Metanephros (tissue), 2 donors: ENCODE data around the gene CLTCL1. TPM values are rescaled to one million over a fixed set of nuclear protein-coding genes. Genes with fewer than 3 reads are reported as not detected.

Source experiments
- small RNA-seq: library from RNA; depleted of rRNA; stranded (forward); fragments of <200 nt; gene quantifications from one replicate; pipeline ENCODE3, GENCODE V24; 2014; ENCODE audit warnings: low replicate concordance
- total RNA-seq: library from RNA; depleted of rRNA; stranded (reverse); fragments of >200 nt; gene quantifications from one replicate; pipeline ENCODE4 v1.2.3, GENCODE V29; 2014

Gene CLTCL1
- total RNA-seq: 19.0 TPM

DNA sequence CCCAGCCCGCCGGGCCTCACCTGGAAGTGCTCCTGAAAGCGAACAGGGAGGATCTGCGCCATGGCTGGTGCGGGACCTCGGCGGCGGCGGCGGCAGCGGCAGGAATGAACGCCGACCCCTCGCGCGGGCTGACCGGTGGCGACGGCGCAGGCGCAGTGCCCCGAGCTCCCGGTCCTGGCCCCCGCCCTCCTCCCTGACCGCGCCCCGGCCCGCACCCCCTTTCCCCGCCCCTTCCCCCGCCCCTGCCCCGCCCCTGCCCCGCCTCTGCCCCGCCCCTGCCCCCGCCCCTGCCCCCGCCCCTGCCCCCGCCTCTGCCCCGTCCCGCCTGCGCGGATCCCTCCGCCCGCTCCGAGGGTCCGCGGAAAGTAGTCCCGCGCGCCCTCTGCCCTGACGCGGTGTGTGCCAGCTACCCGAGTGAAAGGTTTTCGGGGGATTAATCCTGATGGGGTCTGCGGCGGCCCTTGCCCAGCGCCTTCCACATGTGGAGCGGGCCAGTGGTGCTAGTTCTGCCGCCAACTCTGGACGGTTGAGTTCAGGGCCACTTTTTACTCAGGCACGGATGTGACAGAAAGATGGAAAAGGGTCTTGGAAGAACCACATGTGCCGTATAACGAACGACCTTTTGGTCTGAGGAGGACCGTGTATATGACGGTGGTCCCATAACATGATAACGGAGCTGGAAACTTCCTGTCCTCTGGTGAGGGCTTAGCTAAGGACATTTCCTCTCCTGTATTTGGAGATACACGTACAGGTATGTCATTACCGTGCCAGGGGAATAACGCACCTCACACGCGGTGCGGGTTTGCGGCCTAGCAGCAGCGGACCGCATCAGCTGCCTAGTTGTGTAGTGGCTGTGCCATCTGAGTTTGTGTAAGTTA, at the start of gene CLTCL1:
Gene CLTCL1 (minus strand): TSS at position 140 of the 878 bp plus-strand sequence. CDS start 78 bp downstream, at position 62.

DNA sequence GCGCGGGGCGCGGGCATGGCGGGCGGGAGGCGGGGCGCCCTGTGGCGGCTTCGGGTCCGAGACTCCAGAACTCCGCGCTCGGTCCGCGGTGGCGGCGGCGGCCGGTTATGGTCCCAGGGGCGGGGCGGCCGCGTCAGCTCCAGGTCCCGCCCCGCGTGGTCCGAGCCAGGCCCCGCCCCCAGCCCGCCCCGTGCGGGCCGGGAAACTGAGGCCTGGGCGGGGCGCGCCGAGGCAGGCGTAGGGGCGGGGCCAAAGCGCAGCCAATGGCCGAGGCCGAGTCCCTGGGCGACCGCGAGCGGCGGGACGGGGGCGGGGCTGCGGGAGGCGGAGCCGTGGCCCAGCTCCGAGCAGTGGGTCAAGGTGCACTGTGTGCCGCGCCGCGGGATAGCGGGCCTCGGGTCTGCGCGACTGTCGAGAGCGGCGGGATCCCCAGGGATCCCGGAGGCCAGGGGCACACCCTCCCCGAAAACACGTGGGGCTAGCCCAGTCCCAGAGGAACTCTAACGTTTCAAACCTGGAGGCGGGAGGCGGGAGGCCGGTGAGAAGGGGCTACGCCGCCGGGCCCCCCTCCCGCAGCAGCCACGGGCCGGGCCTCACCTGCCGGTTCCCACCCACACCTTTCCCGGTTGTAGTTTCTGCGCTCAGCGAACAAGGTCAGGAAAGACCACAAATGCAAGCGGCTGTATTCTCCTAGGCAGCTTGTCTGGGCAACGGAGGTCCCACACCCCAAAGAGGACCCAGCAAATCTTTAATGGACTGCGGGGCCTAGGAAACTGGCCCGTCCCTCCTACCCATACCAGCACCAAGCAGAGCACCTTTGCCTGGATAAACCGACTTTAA, 112.6 kb downstream of the CLTCL1 start, which contains the start of gene SLC25A1:
Gene SLC25A1 (minus strand): TSS at position 80 of the 840 bp plus-strand sequence. CDS start 63 bp downstream, at position 17.

GRCh38 chr22:19149991-19150390, 141.5 kb downstream of the CLTCL1 start, which contains the start of gene GSC2:
TSS of gene GSC2 (minus strand) at chr22:19150292. CDS start at chr22:19150283, 9 bp downstream.

GRCh38 chr22:19130959-19131684, 160.4 kb downstream of the CLTCL1 start, which contains the start of gene TSSK2:
TSS of gene TSSK2 (plus strand) at chr22:19131308. CDS start at chr22:19131400, 92 bp downstream.

Small RNAs within 50 kb of the gene (small RNA-seq; reads per million reads assigned to genes)
- gene AC000081.1 (not detected), gene RF00398 (not detected)

Other genes starting within 250 kb of the CLTCL1 start
- gene DGCR2, start 169.3 kb downstream of the CLTCL1 start, total RNA-seq: 82.6 TPM
- not detected for gene TSSK2, start 160.4 kb downstream of the CLTCL1 start, total RNA-seq
- 11.9 TPM for gene ESS2, start 147.1 kb downstream of the CLTCL1 start, total RNA-seq
- gene GSC2, start 141.4 kb downstream of the CLTCL1 start, total RNA-seq: not detected
- gene SLC25A1, start 113.0 kb downstream of the CLTCL1 start, total RNA-seq: 57.7 TPM
- gene HIRA, start 140.0 kb upstream of the CLTCL1 start, total RNA-seq: 21.5 TPM
- gene MRPL40, start 140.8 kb upstream of the CLTCL1 start, total RNA-seq: 17.2 TPM
- 50.4 TPM for gene C22orf39, start 156.0 kb upstream of the CLTCL1 start, total RNA-seq
- 29.4 TPM for gene UFD1, start 187.5 kb upstream of the CLTCL1 start, total RNA-seq
- gene CDC45, start 188.2 kb upstream of the CLTCL1 start, total RNA-seq: 11.9 TPM
- gene CLDN5, start 232.7 kb upstream of the CLTCL1 start, total RNA-seq: 91.8 TPM